ENCODE measurements around the gene L1CAM.

The L1CAM gene

GRCh38 chrX:153924149-153924861 lies 38.3 kb upstream of the L1CAM start:
- DNase-seq: peak; percentile 60

DNA sequence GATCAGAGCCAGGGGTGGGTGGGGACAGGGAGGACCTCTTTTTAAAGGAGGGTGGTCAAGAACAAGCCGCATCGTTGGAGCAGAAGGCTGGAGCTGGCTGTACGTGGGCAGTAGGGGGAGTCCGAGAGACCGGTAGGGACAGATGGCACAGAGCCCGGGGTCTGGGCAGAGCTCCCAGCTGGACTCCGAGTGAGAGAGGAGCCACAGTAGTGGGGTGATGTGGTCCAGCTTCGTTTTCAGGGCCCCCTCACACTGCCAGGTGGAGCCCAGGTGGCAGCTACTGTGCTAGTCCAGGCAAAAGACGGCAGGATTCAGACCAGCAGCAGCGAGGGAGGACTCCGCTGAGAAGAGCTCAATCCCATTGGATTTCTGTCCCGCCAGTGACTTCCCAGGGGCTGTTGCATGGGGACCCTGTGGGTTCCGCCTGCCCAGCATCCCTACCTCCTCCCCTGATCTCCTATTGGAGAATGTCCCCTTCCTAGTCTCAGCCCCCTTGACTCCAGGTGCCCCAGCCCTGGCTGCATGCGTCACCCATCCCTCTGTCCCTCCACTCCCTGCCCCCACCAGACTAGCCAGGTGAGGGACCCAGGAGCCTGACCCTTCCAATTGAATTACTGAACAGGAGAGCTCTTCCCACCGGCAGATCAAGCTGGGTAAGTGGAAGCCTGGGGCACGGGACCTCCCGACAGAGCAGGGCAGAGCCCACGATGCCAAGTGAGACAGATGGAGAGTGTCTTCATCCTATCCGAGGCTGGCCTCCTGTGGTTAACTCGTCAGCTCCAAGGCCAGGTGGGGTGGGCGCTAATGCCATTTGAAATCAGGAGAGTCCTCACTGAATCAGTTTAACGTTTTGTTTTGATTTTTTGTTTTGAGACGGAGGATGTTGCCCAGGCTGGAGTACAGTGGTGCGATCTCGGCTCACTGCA lies 37.2 kb upstream of the L1CAM start:
- DNase-seq: peak; percentile 18

GRCh38 chrX:153921511-153922446 lies 35.8 kb upstream of the L1CAM start:
- no peak for DNase-seq

DNA sequence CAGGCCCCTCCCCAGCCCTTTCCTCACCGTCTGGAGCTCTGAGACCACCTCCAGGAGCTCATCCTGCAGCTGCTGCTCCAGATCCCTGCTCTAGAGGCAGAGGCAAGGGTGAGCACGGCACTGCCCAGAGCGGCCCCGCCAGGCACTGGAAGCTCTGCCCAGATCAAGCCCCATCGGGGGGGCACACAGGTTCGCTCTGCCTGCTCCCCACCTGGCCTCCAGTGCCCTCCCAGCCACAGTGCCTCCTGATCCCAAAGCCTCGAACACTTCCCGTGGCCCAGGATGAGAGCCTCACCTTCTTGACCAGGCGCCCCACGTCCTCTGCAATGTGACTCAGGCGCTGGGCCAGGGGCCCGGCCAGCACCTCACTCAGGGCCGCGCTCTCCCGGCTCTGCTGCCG lies 35.1 kb upstream of the L1CAM start:
- DNase-seq: no peak

DNA sequence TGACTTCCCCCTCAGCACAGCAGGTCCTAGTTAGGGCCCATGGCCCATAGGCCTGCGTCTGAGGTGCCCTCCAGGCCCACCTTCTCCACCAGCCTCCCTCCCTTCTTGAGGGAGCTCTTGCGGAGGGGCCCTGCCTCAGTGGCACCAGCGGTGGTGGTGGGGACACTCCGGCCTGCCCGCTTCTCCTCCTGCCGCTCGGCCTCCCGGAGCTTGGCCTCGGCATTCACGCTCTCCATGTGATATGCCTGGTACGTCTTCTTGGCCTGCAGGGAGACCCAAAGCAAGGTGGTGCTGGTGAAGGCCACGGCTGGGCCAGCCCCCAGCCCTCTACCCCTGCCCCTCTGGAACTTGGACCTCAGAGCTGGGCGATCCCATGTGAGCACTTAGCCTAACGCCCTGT lies 34.6 kb upstream of the L1CAM start:
- DNase-seq: no peak

GRCh38 chrX:153919281-153919680 lies 33.3 kb upstream of the L1CAM start:
- no peak for DNase-seq

DNA sequence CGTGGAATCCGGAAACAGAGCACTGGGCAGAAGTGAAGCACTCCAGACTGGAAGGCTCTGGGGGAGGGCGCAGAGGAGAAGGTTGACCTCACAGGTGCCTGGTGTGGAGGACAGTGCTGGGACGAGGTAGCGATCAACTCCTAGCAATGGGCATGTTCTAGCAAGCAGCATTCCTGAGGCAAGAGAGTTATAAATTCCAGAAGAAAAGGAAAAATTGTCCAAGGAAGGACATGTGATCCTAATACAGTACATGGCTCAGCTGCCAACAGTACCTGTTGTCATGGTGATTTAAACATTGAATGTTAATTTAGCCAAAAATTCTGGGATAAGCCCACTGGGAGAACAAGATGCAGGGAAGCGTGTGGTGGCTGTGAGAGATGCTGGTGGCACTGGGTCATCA lies 31.9 kb upstream of the L1CAM start:
- no peak for DNase-seq

- DNase-seq: no peak
Observed at GRCh38 chrX:153913701-153914100, 27.7 kb upstream of the L1CAM start.

DNA sequence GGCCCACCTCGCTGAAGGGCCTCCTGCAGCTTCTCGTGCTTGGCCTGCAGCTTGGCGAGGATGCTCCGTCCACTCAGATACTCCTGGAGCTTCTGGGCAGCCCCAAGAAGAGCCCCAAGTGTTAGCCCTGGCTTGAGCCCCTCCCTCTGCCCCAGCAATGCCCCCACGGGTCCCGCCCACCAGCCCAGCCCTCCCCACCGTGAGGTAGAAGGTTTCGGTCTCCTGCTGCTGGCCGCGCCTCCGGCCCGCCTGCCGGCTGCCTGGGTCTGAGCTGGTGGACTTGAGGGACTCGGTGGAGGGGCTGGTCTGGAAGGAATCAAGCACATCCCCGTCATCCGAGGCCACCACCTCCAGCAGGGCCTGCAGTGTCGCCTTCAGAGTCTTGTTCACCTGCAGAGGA lies 27.2 kb upstream of the L1CAM start:
- no peak for DNase-seq

DNA sequence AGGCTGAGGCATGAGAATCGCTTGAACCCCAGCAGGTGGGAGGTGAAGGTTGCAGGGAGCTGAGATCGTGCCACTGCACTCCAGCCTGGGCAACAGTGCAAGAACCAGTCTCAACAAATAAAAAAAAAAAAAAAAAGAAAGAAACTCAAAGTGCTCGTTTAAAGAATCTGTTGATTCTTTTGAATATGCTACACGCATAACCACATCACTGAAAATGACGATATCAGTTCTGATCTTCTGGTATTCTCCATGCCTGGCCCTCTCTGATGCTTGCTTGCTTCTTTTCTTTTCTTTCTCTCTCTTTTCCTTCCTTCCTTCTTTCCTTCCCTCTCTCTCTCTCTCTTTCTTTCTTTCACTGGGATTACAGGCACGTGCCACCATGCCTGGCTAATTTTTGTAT lies 25.8 kb upstream of the L1CAM start:
- DNase-seq: no peak

DNA sequence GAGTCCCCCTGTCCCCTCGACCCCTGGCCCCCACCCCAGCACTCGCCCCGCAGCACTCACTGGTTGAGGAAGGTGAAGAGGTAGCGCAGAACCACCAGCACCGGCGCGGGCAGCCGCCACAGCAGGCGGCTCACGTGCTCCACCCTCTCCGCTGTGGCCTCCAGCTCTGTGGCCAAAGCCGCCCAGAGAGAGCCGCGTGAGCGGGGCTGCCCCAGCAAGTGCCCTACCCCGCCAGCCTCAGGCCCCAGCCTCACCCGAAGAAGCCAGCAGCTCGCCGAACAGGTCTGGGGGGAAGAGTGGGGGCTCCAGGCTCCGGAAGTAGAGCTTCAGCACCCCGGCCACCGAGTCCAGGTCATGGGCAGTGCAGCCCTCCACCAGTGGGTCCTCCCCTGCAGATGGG lies 24.5 kb upstream of the L1CAM start:
- no peak for DNase-seq

- no peak for DNase-seq
Observed at GRCh38 chrX:153909980-153910360, 24.0 kb upstream of the L1CAM start.

DNA sequence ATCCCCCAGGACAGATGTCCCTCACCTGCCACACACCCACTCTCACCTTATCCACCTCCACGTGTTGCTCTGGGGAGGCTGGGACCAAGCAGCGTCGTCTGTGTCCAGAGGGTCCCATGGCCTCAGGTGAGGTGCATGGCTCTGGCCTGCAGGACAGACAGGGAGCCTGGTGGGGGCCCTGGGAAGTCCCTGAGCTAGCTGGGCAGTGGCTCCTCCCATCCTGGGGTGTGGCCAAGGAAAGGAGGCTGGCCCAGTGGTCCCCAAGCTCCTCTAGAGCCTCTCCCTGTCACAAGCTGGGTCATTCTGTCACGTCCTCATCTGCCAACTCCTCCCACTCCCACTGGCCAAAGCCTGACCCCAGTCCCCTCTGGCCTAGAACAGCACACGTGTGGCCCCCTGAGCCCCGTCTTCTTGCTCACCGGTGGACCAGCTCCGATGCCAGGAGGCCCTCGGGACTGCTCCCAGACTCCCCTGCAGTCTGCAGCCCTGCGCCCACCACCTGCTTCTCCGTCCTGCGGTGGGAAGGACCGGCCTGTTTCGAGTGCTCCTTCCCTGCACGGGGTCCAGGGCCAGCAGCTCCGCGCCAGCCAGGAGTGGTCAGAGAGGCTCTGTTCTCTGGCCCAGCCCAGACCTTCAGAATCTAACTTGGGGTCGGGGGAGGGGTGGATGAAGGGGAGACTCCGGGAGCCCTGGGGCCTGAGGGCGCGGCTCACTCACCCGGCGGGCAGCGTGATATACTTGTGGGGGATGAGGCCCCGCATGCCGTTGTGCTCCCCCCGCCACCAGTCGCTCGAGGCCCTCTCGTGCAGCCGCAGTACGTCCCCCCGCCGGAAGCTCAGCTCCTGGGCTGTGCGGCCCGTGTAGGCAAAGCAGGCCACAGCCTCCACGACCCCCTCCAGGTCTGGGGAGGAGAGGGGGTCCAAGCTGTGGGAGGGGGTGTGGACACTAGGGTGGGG lies 23.3 kb upstream of the L1CAM start:
- DNase-seq: no peak

DNA sequence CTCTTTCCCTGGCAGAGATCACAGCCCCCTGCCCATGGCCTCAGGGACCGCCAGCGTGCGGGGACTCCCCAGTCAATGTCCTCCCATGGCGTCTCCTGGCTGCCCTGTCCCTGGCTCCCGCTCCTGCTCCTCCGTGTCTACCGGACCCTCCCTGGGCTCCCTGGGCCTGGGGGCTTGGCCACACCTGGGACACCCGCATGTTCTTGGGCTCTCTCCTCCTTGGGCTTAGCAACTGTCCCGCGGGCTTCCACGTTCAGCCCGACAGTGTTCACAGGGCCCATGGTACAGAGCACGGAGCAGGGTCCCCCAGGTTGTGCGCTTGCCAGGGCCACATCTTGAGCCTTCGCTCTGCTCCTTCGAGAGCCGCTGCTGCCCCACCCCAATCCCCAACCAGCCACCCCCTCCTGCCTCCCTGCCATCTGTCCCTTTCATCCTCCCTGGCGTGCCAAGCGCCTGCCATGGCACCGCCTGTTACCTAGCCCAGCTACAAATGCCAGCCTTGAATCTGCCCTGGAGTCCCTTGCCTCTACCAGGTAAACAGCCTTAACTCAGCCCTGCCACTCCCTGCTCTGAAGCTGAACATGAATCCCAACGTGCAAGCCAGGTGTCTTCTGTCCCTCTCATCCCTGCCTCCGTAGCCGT lies 22.4 kb upstream of the L1CAM start:
- no peak for DNase-seq

- DNase-seq: no peak
Observed at GRCh38 chrX:153907456-153907855, 21.5 kb upstream of the L1CAM start.

DNA sequence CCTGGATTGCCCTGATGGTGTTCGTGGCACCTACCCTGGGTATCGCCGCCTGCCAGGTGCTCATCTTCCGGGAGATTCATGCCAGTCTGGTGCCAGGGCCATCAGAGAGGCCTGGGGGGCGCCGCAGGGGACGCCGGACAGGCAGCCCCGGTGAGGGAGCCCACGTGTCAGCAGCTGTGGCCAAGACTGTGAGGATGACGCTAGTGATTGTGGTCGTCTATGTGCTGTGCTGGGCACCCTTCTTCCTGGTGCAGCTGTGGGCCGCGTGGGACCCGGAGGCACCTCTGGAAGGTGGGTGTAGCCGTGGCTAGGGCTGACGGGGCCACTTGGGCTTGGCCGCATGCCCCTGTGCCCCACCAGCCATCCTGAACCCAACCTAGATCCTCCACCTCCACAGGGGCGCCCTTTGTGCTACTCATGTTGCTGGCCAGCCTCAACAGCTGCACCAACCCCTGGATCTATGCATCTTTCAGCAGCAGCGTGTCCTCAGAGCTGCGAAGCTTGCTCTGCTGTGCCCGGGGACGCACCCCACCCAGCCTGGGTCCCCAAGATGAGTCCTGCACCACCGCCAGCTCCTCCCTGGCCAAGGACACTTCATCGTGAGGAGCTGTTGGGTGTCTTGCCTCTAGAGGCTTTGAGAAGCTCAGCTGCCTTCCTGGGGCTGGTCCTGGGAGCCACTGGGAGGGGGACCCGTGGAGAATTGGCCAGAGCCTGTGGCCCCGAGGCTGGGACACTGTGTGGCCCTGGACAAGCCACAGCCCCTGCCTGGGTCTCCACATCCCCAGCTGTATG lies 20.3 kb upstream of the L1CAM start:
- DNase-seq: peak; percentile 34

- peak; percentile 9 for DNase-seq
Observed at GRCh38 chrX:153905481-153906095, 19.6 kb upstream of the L1CAM start.

- DNase-seq: no peak
Observed at GRCh38 chrX:153903991-153904957, 18.3 kb upstream of the L1CAM start, which contains the start of gene AVPR2. Gene AVPR2, plus strand, starts transcription at chrX:153904673. Its CDS starts 473 bp downstream, at chrX:153905146.
